GM04504 (cell line): ENCODE results near the gene RTL10.
"Not testable (repeated sequence)": the region's sequence is repeated elsewhere in the genome, so short reads cannot be mapped to it uniquely, and the experiment has no call there.

Source experiments
- DNase-seq: peaks from one replicate; pipeline ENCODE4 v3.0.0-alpha.2; 2012; ENCODE audit warnings: low read depth

The RTL10 gene

DNA sequence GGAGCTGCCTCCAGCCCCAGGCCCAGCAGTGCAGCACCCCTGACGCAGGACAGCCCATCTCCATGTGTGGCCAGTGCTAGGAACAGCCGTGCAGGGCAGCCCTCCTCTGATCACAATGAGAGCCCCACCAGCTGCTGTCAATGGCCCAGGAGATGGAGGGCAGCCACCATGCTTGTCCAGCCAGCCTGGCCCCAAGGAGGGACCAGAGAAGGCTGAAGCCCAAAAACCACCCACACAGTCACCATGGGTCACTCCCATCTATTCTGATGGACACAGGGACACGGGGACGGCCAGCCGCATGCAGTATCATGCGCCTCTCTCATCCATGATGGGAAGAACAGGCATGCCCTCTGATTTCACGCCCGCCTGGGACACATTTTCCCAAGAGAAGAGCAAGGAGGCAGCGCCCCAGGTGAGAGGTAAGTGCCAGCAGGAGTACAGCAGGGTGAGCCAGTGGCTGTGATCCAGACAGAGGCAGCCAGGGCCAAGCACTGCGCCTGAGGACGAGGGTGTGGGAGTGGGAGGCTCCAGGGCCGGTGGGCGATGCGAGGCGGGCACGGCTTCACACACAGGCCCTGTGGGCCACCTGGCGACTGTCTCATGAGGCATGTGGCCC, 33.6 kb upstream of the RTL10 start:
- DNase-seq, result no peak

GRCh38 chr22:19887256-19887985, 32.7 kb upstream of the RTL10 start:
- no peak for DNase-seq

DNA sequence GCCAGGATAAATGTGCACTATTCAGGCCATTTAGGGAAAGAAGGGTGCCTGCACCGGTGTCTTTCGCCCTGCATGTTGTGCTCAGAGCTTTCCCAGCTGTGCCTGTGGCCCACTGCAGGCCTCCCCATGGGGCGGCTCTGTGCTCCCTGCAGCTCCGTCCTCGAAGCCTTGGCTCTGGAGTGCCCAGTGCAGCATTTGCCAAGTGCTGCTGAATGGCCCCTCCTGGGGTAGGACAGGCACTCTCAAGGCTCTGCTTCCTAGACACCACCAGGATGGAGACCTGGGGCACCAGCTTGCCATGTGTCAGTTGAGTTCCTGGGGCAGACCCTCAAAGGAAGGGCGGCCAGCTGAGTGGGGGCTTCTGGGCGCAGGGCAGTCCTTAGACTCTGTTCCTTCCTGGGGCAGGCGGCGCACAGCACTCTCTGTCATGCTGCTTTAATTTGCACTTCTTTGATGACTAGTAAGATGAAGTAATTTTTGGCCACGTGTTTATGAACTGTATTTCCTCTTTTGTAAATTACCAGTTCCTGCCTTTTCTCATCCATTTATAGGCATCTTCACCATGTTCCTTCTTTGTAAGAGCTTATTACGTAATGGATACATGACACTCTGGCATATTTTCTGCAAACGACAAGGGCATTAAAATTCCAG, 32.1 kb upstream of the RTL10 start:
- DNase-seq, result peak; percentile 71

- no peak for DNase-seq
Observed at GRCh38 chr22:19885841-19886592, 31.3 kb upstream of the RTL10 start.

DNA sequence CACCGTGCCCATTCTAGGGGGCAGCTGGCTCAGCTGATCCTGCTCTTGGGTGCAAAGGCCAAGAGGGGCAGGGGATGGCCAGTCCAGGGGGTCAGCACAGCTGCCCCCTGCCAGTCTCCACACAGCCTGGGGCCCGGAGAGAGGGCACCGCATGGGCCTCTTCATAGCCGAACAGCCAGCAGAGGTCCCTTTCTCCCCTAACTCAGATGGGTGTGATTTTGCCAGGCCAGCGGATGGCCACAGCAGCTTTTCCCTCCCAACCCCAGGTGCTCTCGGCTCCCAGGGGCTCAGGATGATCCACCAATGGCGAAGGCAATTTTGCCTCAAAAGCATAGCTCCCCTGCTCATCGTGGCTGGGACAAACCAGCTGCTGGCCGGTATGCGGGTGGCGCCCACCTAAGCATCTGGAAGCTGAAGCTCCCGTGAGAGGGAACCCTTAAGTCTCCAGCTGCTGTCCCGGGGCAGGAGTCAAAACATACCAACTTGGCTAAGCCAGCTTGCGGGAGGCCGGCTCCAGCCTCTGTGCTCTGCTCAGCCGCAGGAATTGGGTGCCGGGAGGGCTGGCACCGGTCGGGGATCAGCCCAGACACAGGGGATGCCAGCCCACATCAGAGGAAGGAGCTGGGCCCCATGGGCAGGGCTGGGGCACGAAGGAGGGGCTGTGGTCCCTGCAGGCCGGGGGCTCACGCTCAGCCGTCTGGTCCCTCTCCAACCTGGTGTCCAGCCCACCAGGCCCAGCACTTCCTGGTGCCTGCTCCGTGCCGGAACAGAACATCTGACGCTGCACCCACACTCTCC, 30.5 kb upstream of the RTL10 start:
- no peak for DNase-seq

- DNase-seq, result no peak
Observed at GRCh38 chr22:19884161-19884953, 29.7 kb upstream of the RTL10 start.

DNA sequence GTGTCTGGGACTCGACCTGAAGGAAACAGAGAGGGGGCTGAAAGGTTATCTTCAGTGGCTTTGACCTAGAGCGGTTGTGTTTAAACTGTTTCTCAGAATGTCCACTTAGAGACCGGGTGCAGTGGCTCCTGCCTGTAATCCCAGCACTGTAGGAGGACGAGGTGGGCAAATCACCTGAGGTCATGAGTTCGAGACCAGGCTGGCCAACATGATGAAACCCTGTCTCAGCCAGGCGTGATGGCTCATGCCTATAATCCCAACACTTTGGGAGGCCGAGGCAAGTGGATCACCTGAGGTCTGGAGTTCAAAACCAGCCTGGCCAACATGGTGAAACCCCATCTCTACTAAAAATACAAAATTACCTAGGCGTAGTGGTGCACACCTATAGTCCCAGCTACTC, 28.8 kb upstream of the RTL10 start:
- DNase-seq, result not testable (repeated sequence)

GRCh38 chr22:19882446-19883381, 28.0 kb upstream of the RTL10 start:
- DNase-seq, result no peak

- peak; percentile 94 for DNase-seq
Observed at GRCh38 chr22:19880786-19881569, 26.3 kb upstream of the RTL10 start.

DNA sequence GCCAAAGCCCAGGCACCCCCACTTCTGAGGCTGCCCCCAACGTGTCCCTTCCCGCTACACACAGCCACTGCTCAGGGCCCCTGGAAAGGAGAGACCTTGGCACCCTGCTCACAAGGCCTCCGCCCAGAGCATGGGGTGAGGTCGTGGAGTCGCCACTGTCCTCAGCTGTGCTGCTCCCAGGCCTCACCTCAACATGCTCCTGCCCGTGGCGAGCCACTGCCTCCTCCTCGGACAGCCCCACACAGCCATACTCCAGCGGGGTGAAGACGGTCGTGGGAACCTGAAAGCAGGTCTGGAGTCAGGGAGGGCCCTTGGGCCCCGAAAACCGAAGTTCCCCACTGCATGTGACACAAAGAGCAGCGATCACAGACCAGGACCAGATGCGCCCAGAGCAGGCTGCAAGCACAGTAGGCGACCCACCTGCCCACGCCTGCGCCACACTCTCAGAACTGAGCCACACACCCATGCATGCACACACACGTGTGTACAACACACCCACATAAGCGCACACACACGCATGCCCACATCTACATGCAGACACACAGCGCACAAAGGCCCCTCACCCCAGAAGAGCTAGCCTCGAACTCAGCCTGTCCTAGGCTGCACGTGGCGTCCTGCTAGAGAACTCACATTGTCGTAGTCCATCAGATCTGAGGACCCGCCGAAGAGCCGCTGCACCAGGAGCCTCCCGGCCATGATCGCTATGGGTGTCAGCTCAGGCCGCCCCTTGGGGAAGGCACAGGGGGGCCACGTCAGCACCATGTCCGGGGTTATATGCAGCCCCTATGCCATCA, 25.5 kb upstream of the RTL10 start:
- no peak for DNase-seq

GRCh38 chr22:19879643-19879991, 24.9 kb upstream of the RTL10 start:
- DNase-seq, result no peak

GRCh38 chr22:19879246-19879570, 24.5 kb upstream of the RTL10 start:
- DNase-seq, result no peak

GRCh38 chr22:19878461-19879245, 24.0 kb upstream of the RTL10 start:
- no peak for DNase-seq

GRCh38 chr22:19877626-19878339, 23.1 kb upstream of the RTL10 start:
- DNase-seq, result no peak

DNA sequence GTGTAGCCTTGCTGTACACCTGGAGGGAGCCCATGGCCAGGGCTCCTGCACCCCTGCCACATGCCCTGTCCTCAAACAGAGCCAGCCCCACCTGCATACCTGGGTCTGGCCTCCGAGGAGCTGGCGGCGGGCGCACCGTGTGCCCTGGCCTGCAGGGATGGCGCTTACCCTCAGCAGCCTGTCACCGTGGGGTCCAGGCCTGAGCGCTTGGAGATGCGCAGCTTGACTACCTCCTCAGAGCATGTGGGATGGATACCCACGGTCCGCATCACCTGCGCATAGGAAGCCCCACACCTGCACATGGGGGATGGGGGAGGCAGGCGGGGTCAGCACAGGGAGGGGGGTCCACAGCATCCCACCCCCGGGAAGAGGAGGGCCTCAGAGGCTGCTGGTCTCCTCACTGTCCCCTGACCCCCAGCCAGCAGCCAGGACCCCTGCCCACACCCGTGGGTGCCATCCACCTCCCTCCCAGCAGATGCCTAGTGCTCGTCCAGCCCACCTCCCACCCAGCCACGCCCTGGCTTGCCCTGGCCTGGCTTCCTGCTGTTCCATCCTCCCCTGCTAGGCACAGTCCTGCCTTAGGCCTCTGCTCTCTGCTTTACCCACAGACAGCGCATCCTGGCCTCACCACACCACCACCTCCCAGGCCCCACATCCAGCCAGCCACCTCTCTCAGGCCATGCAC, 22.4 kb upstream of the RTL10 start:
- no peak for DNase-seq

DNA sequence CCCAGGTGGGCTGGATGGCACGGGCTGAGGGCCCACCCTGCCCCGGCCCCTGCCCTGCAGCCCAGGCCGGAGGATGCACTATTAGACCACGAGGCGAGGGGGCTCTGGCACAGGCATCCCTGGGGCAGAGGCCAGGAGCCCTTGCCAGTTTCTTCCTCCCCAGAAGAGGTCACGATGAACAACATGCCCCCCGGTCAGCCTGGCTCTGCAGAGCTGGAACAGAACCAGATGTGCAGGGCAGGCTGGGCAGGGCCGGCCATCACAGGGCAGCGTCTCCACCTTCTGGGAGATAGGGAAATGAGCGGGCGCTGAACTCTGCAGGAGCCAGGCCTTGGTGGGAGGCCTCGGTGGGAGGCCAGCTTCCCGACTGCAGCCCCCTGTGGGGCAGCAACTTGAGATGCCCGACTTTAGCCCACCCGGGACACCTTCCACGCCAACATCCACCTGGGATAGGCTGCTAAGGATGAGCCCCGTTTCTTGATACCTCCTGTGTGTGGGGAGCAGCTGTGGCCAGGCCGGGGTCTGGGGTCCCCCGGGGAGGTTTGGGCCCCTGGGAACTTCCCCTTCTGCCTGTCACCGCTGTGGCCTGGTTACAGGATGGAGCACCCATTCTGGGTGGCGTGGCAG, 21.8 kb upstream of the RTL10 start:
- DNase-seq, result no peak
